ENCODE results near the gene OTULINL.

Gene OTULINL

DNA sequence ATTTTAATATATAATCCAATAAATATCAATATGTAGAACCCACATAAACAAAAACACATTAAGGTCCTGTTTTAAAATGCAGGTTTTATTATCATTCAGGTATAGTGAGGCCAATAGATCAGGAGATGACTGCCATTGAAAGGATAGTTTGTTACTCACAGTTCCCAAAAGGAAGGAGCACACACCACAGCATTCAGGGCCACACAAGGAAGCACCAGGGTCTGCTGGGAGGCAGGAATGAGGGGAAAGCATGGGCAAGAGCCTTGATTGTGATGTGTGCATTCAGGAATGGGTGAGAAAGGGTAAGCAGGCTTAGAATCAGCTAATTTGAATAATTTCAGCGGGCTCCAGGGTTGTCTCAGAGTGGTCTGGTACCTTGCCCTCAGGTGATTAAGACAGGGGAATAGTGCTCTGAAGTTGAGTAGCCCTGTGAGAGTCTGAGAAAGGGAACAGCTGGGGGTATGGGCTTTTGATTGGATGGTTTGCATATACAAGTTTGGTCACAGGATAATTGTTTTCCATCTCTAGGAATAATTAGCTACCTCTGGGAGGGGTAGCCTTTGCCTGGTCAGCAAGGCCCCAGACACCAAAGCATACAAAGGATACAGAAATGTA lies 63.1 kb downstream of the OTULINL start:
- H3K4me3 ChIP-seq (ENCODE audit: low read depth, low read length): no peak overlapping the region
- no peak for TF ChIP-seq CTCF (IDR thresholded peaks at IDR 0.05; ENCODE audit: insufficient read depth, low read length, missing control alignments)
- no peak for DNase-seq (ENCODE audit: low read depth, low spot score)
- CTCF ChIA-PET: interaction anchor here (0.8 to 5.4 kb wide), 6 partner anchors 10 to 668 kb away, joined by 3 to 63 read pairs (median 7); no protein-coding TSS in a partner anchor
- POLR2A ChIA-PET: no interaction called here

DNA sequence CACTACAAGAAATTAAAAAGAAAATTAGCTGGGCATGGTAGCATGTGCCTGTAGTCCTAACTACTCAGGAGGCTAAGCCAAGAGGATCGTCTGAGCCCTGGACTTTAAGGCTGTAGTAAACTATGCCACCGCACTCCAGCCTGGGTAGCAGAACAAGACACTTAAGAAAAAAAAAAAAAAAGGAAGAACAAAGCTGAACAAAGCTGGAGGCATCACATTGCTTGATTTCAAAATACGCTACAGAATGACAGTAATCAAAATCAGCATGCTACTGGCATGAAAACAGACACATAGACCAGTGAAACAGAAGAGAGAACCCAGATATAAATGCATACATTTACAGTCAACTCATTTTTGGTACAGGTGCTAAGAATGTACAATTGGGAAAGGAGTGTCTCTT lies 68.5 kb downstream of the OTULINL start:
- ChIA-PET CTCF (interaction anchor here (0.6 to 5.4 kb wide), 12 partner anchors 10 to 673 kb away, joined by 3 to 151 read pairs (median 24); no protein-coding TSS in a partner anchor), POLR2A (no interaction called here)
- no peak overlapping the region for H3K4me3 ChIP-seq (ENCODE audit: low read depth, low read length)
- no peak for DNase-seq (ENCODE audit: low read depth, low spot score)
- TF ChIP-seq CTCF (IDR thresholded peaks at IDR 0.05; ENCODE audit: insufficient read depth, low read length, missing control alignments): no peak

- POLR2A ChIA-PET: no interaction called here
- no peak for DNase-seq (ENCODE audit: low read depth, low spot score)
- H3K4me3 ChIP-seq (ENCODE audit: low read depth, low read length): no peak overlapping the region
- CTCF ChIA-PET: interaction anchor here (1.4 to 1.9 kb wide), 5 partner anchors 10 to 304 kb away, joined by 3 to 16 read pairs (median 6); no protein-coding TSS in a partner anchor
- TF ChIP-seq CTCF (IDR thresholded peaks at IDR 0.05; ENCODE audit: insufficient read depth, low read length, missing control alignments): no peak
Observed at GRCh38 chr5:14655146-14655741, 73.7 kb downstream of the OTULINL start.

- no peak overlapping the region for H3K4me3 ChIP-seq (ENCODE audit: low read depth, low read length)
- CTCF ChIA-PET: interaction anchor here (1.5 to 8.2 kb wide), 3 partner anchors 9 to 353 kb away, joined by 3 to 63 read pairs (median 6); no protein-coding TSS in a partner anchor
- no peak for TF ChIP-seq CTCF (IDR thresholded peaks at IDR 0.05; ENCODE audit: insufficient read depth, low read length, missing control alignments)
- POLR2A ChIA-PET: no interaction called here
- DNase-seq (ENCODE audit: low read depth, low spot score): no peak
Observed at GRCh38 chr5:14656898-14657297, 75.3 kb downstream of the OTULINL start.

DNA sequence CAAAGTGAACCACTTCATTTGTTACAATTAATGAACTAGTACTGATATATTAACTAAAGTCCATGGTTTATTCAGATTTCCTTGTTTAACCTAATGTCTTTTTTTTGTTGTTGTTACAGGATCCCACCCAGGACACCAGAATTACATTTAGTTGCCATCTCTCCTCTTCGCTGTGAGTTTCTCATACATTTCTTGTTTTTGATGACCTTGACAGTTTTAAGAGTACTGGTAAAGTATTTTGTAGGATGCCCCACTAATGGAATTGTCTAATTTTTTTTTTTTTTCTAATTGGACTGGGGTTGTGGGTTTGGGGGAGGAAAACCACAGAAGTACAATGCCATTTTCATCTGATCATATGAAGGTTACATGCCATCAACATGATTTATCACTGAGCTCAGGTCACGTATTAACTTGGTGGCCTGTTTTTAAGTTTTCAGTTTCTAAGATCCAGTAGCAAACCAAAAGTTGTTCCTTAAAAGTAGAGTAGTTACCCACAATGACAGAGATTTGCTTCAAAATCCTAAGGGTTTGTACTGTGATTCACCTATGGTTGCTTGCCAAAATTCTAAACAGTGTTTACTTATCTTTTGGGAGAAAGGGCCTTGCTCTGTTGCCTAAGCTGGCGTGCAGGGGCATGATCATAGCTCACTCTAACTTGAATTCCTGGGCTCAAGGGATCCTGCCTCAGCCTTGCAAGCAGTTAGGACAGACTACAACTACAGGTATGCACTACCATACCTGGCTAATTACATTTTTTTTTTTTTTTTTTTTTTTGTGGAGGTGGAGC lies 78.4 kb downstream of the OTULINL start:
- ChIA-PET POLR2A (no interaction called here), CTCF (interaction anchor here (8.2 kb wide), 1 partner anchor 12 kb away, joined by 63 read pairs; no protein-coding TSS in a partner anchor)
- H3K4me3 ChIP-seq (ENCODE audit: low read depth, low read length): no peak overlapping the region
- no peak for DNase-seq (ENCODE audit: low read depth, low spot score)
- no peak for TF ChIP-seq CTCF (IDR thresholded peaks at IDR 0.05; ENCODE audit: insufficient read depth, low read length, missing control alignments)

GRCh38 chr5:14660833-14661232 lies 79.2 kb downstream of the OTULINL start:
- no peak overlapping the region for H3K4me3 ChIP-seq (ENCODE audit: low read depth, low read length)
- ChIA-PET POLR2A (no interaction called here), CTCF (interaction anchor here (1.0 to 8.2 kb wide), 2 partner anchors 13 to 342 kb away, joined by 3 to 63 read pairs; no protein-coding TSS in a partner anchor)
- no peak for TF ChIP-seq CTCF (IDR thresholded peaks at IDR 0.05; ENCODE audit: insufficient read depth, low read length, missing control alignments)
- DNase-seq (ENCODE audit: low read depth, low spot score): no peak
